HG03575 (cell line): ENCODE results near the gene NHS.
"Not testable (repeated sequence)": the region's sequence is repeated elsewhere in the genome, so short reads cannot be mapped to it uniquely, and the experiment has no call there.

Experiments used
- ATAC-seq: cut with Tn5 transposase; IDR thresholded peaks from one replicate; pipeline ENCODE4 v1.9.1; 2021; ENCODE audit not compliant: unreplicated experiment, insufficient number of reproducible peaks, low FRiP score; ENCODE audit errors: extremely low read depth

The NHS gene

DNA sequence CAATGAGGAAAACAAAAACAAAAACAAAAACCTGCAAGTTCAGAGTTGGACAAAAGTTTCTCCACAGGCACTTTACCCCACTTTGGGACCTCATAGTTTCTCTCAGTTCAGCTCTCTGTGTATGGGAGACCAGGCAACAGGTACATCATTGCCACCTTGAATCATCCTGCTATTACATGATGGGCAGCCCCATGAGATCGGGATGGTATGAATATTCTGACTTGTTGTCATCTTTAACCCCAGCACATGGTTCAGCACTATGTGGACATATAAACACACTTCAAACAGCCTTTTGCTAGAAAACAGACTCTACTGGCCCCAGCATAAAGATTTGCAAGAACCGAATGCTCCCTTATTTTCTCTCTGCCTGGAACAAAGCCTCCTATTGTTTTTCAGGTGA is 185.4 kb downstream of the NHS start:
- no peak for ATAC-seq

DNA sequence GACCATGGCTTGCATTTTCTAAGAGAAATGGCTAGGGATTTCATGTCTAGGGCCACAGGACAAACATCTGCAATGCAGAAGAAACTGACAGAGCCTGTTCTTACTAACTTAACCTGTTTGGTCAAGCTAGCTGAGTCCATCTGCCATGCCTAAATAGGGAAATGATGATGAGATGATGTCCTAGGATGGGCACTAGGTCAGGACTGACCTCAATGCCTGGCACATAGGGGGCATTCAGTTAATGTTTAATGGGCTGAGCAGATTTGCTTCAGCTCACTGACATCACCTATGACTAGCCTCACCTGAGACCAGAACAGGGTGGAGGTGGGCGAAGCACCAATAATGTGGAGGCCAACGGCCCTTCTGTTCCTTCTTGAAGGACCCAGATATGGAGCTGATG is 188.1 kb downstream of the NHS start:
- ATAC-seq: no peak

DNA sequence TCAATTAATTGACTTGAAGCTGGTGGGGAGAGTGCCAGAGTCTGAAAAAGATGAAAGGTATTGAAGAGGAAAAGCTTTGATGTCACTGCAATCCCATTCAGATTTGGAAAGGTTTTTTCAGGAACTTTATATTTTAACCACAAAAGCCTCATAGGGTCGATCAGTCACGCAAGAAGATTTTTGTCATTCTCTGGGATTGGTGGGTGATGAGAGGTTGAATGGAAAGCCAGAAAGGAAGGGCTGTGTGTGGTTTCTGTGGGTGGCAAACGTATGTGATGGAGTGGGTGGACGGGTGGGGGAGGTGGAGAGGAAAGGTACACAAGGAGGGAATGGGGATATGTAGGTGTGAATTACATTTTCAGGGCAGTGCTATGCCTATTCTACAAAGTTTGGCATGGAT is 188.5 kb downstream of the NHS start:
- ATAC-seq: no peak

DNA sequence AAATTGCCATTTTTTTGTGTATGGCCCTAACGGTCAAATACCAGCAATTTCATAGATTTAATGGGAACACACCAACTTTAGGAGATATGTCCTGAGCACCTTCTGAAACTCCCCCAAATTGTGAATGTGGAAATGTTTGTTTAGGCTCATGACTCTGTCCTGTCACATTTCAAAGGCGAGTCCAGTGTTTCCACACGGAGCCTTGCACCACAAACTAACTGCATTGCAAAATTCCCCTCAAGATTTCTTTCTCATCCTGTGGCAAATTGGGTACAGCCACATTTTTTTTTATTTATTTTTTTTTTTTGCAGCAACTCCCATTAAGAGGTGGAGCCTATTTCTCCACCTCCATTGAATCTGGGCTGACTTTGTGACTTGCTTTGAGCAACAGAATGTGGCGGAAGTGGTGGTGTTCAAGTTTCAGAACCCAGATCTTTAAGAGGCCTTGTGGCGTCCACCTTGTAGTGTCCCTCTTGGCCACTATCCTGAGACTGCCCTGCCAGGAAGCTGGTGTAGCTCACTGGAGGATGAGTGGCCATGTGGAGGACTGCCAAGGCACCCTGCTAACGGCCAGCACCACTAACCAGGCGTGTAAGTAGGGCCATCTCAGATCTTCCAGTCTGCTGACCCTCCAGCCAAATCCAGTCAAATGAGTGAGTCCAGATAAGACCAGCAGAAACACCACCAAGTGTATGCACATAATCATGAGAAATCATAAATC is 189.8 kb downstream of the NHS start:
- no peak for ATAC-seq

DNA sequence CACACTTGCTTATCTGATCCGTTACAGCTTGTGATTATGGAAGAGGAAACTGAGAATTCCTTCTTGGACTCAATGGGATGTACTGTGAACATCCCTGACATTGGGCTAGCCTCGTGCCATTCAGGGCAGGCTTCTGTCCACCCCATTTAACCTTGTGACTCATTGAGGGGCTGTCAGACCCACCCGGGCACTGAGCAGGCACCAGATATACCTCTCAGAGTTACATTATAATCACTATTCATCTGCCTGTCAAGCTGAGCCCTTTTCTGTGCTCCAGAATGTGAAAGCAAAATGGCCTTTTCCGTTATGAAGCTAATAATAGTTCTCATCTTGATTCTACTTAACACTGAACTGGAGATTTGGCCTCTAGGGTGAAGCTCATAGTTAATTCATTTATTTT is 191.7 kb downstream of the NHS start:
- ATAC-seq: no peak

DNA sequence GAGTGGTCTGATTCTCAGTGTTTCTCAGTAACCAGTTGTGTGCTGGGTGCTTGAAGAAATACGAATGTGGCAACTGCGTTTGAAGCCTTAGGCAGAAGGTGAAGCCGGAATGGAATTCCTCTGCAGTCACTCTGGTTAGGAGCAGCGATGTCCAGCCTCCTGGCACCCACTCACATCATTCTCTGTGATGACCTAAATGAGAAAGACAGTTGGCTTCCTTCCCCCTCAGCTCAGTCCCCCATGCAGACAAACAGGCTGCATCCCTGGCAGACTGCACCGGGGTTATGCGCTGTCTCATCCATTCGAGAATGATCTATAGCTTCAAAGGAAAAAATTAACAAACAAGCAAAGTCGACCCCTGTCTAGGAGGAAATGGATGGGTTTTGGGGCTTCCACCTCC is 192.2 kb downstream of the NHS start:
- no peak for ATAC-seq

DNA sequence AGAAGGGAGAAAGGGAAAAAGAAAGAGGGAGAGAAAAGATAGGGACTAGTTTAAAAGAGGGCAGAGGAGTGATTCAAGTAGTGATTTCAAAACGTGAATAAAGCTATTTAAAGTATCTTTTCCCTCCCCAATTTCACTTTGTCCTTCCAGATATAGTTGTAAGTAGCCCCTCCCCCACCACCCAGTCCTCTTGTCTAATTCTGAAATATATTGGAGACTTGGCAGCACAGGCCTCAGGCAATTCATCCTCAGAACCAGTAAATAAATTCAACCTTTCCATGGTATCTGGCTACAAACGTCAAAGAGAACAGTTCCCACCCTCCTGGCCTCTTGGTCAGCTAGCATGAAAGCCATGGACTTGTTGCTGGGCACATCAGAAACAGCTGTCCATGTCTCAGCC is 192.8 kb downstream of the NHS start:
- no peak for ATAC-seq

DNA sequence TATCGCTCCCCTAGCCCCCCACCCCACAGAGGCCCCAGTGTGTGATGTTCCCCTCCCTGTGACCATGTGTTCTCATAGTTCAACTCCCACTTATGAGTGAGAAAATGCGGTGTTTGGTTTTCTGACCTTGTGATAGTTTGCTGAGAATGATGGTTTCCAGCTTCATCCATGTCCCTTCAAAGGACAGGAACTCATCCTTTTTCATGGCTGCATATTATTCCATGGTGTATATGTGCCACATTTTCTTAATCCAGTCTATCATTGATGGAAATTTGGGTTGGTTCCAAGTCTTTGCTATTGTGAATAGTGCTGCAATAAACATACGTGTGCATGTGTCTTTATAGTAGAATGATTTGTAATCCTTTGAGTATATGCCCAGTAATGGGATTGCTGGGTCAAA is 193.8 kb downstream of the NHS start:
- ATAC-seq: not testable (repeated sequence)

DNA sequence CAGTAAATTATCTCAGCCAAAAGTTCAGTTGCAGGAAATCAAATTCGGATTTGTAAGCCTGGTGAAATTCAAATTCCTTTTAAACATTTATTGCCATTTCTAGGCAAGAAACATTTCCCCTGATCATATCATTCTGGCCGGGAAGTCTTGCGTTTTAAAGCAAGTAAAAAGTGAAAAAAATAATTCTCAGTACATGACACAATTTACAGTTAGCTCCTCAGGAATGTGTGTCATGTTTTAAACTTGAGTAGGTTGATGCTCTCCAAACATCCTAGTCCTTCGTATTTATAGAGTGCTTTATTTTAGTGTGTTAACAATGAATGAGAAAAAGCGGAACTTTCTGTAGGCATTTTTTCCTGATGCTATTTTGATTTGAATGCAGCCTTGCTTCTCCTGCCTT is 204.0 kb downstream of the NHS start:
- no peak for ATAC-seq

DNA sequence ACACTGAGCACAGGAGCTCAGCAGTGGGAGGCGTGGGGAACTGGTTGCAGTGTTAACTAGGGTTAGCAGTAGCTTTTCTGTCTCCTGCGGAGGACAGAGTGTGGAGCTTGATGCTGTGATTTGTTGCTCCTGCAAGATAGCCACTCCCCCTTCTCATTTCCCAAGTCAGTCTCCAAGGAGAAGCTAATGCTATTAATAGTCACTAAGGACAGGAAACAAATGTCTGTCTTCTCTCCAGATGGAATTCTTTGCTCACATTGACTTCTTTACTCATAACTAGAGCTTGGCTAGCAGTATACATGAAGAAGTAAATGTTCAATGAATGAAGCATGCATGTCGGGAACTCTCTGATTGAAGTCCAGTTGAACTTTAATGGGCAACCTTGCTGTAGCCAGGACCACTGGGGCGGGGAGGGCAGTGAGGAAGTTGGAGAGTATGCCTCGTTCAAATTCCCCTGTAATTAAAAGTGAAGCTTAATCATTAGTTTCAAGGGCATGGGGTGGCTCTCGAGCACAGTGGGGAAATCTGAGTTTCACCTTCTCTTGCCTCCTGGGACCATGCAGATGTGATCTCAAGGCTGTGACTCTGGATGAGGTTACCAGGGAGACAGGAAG is 205.6 kb downstream of the NHS start:
- ATAC-seq: no peak

DNA sequence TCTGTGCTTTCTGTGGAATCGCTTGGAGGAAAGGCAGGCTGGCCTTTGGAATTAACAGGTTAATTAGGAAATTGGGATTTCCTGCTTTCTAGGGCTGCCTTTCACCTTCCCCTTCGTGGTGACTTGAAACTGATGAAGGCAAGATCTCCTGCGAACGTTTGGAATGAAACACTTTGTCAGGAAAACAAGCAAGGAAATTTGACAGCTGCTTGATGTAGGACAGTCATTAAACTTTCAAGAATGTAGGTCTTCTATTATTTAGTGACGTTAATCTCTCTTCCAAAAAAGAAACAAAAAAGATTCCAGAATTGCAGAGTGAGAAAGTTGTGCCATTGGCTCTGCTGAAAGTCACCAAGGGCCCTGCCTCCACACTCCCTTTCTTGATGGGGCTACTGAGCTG is 206.6 kb downstream of the NHS start:
- no peak for ATAC-seq

DNA sequence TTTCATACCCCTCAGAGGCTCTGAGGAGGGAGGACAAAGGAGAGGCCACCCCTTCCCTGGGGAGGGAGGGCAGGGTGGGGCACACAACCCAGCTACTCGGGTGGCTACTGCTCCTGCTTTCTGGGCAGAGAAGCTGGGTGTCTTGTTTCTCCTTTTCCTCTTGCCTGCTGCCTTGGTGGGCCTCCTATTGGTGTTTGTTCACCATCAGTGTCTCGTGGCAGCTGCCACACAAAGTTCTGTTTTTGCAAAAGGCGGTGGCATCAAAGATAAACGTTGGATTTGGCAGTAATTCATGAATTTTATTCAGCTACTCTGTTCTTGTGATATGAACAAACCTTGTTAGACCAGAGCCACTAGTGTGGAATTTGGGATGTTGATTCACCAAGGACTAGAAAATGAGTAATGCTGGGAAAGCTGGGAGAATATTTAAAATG is 209.3 kb downstream of the NHS start:
- no peak for ATAC-seq

DNA sequence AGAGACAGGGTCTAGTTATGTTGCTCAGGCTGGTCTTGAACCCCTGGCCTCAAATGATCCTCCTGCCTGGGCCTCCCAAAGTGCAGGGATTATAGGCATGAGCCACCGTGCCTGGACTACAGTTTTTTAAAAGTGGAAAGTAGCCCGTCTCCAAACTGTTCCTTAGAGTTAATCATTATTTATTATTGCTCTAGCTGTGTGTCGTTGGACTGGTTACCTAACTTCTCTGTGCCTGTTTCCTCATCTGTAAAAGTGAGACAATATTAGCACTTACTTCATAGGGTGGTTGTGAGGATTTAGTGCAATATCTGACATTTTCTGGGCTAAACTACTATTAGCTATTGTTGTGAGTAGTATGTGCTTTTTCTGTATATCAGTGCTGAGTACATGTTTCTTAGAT is 210.0 kb downstream of the NHS start:
- ATAC-seq: no peak

DNA sequence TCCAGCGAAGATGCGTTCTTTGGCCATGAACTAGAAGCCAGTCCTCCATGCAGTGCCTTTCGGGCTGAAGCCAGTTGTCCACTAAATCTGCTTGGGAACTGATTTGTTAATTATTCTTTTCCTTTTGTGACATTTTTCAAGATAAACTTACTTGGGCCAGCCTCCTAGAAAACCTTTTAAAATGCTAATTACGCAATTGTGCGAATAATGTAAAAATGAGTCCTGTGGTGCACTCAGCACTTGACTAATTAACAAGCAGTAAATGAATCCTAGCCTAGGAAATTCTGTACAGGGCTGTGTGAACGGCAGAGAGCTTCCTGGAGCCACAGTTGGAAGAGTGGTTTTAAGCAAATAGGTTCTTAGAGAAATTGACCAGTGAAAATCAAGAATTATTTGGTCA is 212.4 kb downstream of the NHS start:
- no peak for ATAC-seq

DNA sequence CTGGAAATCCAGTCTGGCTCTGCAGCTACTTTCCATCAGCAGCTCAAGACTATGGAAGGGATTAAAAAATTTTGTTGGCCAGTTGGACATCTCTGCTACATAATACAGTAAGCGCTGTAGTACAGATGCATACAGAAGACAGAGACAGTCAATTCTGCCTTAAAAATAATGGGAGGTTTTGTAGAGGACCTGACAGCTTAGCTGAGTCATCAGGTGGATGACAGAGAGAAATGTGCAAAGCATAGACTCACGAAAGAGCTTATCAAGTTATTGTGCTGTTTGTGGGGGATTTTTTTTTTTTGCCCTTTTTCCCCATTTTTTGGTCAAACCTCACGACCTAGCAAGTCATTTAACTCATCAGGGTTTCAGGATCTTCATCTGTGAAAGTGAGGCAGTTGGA is 213.3 kb downstream of the NHS start:
- ATAC-seq: no peak

DNA sequence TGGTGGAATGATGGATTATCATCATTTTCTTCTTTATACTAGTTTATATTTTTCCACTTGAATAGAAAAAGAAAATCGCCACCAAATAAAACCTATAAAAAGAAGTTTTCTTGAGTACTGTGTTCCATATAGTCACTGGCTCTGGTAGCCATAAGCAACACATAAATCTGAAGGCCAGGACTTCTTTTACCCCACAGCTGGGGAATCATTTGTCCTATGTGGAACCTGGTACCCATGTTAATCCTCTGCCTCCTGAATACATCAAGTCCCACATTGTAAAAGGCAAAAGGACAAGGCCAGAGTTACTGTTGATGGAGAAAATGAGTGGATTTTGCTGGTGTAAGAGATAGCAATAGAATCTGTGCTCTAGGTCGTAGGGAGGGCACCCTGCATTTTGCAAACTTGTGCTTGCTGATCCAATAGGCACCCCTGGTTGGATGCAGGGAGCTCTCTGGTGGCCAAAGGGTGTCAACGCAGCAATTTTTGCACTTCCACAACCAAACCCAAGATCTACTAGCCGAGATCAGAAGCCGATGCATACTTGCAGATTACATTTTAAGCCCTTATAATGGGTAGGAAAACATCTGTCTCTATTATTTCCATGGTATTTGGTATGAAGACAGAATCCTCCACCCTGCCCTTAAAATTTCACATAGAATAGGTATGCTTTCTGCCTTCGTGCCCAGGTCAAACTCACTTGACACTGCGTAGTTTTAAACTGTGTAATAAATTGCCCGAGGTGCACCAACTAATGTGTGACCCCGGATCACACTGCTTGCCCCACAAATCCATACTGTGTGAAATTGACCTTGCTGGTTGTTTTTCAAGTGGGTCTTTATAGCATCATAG is 216.1 kb downstream of the NHS start:
- peak; percentile 47 for ATAC-seq

DNA sequence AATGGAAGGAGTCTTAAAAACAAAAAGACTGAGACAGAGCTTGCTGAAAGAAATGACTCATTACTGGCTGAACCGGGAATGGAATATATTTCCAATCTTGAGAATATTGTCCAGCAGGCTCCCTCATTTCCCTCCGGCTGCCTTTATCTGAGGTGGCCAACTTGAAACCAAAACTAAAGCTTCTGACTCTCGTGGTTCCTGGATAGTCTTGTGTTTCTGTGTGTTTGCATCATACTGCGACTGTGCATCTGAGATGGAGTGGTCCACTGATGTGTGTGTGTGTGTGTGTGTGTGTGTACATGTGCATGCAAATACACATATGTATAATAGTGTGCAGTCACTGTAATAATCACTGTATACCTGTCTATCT is 216.7 kb downstream of the NHS start:
- ATAC-seq: no peak

DNA sequence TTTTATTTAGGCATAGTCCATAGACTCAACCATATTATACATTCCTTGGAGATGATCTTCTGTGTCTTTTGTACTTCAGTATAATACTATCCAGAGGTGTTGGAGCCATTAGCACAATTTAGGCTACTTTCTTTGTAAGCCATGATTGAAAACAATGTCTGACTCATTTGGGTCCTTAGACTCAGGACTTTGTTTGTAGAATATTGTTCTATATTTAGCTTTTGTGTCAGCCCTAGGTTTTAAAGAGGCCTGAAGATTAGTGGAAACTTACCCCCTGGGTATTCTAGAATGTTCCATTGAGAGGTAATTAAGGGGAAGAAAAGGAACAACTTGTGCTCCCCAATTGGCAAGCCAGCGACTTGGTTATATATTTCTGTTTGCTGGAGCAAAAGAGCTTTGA is 217.1 kb downstream of the NHS start:
- ATAC-seq: no peak

DNA sequence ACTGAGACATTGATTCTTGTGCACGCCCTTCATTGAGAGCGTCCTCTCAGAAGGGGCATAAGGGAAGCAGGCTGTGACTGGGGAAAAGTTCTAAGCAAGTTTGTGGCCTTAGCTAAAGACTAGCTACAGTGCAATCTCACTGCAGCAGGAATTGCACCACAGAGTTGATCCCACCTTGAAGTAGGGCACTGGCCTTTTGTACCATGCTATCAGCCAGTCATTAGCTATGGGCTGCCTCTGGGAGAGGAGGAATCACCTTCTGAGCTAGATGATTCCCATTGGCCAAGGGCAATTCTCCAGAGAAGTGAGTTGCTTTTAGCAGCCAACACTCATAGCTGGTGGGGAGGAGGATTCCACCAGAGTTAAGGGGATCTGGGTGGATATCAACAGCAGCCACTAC is 219.7 kb downstream of the NHS start:
- no peak for ATAC-seq

DNA sequence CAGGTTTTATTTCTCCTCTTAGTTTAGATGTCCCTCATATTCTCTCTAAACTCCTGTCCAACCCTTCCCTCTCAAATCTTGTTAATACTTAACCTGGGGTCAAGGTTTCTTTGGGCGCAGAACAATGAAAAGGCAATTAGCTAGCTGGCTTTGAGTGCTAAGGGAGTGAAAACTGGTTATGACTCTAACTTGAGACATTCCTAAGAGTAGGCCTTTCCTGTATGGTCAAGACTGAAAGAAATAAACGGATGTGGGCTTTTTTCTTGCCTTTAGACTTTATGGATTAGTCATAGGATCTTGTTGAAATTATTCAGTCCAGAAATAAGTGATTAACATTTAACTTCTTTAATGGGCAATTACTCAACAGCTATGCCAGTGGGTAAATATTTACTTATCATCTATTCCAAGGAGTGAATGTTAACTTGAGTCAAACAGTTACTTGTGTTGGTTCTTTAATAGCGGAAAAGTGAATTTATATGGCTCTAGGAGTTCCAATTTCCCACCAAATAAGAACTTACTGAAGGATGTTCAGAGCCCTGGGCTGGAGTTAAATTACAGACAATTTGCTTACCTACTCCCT is 220.5 kb downstream of the NHS start:
- ATAC-seq: no peak
